ENCODE results near the gene INCENP.

INCENP gene

DNA sequence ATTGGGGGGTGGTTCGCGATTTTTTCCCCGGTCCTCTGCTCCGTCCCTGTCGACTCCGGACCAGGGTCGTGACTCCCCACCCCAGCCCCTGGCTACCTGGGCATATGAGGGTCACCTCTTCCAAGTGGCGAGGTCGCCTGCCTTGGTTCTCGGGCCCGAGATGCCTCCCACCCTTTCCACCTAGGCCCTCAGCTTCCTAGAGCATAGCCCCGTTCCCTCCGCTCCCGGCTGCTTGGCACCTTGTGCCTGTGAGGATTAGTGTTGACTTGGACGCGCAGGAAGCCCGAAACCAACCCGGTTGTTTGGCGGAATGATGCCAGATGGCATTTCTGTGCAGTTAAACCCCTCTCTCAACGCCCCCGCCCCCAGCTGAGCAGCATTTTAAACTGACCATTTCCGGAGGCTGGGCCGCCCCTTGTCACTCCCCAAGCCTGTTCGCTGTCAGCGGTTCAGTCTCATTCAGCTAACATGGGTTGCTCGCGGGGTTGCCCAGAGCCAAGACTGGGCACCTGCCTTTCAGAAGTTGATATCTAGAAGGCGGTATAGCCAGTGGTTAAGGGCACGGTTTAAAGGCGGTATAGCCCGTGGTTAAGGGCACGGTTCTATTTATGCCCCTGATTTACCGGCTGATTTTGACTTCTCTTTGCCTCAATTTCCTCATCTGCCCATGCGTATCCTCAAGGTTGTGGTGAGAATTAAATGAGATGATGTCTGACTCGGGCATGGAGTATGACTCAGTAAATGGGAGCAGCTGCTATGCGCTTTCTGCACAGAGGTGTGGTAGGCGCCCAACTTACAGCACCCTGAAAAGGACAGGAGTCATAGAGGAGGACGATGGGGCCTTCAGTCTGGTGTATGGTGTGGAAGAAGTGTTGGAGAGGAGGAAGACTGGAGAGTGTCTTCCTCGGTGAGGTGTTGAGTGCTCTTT is 639 bp downstream of the INCENP start:
- DNase-seq (ENCODE audit: low read depth in 2 of 2), result no peak

- DNase-seq (ENCODE audit: low read depth in 2 of 2), result no peak
Observed at GRCh38 chr11:62125316-62125715, 1.5 kb downstream of the INCENP start.

GRCh38 chr11:62125881-62126280 is 2.1 kb downstream of the INCENP start:
- DNase-seq (ENCODE audit: low read depth in 2 of 2), result no peak

DNA sequence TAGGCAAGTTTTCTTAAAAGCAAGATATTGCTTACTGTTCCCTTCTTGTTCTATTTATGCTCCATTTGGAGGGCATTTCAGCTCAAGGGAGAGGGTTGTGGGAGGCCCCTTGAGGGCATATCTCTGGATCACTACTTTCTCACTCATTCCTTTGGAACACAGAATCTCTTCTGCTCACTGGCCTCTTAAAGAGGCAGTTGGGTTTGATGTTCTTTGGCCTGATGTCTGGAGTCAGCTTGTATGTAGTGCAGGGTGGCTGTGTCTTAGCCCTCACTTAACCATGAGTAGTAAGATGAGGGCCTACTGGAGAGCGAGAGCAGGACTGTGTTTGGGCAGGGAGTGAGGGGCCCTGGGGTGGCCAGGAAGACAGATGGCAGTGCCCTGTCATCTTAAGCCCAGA is 3.6 kb downstream of the INCENP start:
- no peak for DNase-seq (ENCODE audit: low read depth in 2 of 2)

GRCh38 chr11:62127941-62128770 is 4.3 kb downstream of the INCENP start:
- no peak for DNase-seq (ENCODE audit: low read depth in 2 of 2)

- DNase-seq (ENCODE audit: low read depth in 2 of 2), result no peak
Observed at GRCh38 chr11:62128835-62129234, 5.0 kb downstream of the INCENP start.

DNA sequence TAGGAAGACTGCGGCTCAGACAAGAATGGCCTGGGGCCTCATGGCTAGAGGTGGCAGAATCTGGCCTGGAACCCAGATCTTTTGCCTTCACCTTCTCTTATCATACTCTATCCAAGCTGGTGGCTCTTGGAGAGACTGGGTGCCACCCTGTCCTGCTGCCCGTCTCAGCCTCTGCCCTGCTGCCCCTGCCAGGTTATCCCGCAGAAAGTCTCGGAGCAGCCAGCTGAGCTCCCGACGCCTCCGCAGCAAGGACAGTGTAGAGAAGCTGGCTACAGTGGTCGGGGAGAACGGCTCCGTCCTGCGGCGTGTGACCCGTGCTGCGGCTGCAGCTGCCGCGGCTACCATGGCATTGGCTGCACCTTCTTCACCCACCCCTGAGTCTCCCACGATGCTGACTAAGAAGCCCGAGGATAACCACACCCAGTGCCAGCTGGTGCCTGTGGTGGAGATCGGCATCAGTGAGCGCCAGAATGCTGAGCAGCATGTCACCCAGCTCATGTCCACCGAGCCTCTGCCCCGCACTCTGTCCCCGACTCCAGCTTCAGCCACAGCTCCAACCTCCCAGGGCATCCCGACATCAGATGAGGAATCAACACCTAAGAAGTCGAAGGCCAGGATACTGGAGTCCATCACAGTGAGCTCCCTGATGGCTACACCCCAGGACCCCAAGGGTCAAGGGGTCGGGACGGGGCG is 5.9 kb downstream of the INCENP start:
- no peak for DNase-seq (ENCODE audit: low read depth in 2 of 2)

- no peak for DNase-seq (ENCODE audit: low read depth in 2 of 2)
Observed at GRCh38 chr11:62130283-62131169, 6.7 kb downstream of the INCENP start.

GRCh38 chr11:62131170-62131464 is 7.3 kb downstream of the INCENP start:
- DNase-seq (ENCODE audit: low read depth in 2 of 2), result no peak

DNA sequence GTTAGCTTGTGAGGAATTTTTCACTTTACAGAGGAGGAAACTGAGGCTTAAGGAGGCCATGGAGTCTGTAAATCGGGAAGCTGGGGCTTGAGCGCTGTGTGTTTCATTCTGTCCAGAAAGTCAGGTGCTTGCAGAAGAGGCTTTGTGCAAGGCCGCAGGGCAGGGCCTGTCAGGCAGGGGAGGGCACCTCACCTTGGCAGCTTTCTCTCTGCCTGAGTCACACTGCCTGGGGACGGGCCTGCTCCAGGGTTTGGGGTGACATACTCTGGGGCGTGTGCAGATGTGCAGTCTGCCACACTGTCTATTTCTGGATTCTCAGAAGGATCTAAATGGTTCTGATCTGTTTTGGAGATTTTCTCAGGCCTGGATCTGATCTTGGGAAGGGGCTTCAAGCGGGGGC is 8.4 kb downstream of the INCENP start:
- no peak for DNase-seq (ENCODE audit: low read depth in 2 of 2)

DNA sequence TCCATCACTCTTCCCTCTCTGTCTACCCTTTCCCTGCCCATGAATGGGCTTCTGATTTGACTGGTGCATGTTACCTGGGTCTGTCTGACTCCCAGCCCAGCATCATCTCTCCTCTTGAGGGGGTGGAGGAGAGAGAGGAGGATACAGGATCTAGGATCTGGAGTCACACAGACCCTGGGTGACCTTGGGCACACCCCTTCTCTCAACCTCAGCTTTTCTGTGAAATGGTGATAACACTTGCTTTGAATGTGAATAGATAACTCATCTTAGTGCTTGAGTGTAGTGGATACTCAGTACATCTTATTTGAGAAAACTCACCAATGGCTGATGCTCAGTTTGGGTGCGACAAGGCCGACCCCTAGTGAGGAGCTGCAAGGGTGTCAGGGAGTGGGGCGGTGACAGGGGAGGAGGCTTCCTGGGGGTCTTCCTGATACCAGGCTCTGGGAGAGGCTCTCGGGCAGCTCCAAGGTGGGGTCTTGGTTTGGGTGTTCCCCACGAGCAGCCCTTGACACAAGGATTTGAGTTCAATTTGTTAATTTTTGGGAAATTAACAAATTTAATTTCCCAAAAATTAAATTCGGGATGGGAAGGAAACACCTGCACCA is 9.0 kb downstream of the INCENP start:
- DNase-seq (ENCODE audit: low read depth in 2 of 2), result no peak

DNA sequence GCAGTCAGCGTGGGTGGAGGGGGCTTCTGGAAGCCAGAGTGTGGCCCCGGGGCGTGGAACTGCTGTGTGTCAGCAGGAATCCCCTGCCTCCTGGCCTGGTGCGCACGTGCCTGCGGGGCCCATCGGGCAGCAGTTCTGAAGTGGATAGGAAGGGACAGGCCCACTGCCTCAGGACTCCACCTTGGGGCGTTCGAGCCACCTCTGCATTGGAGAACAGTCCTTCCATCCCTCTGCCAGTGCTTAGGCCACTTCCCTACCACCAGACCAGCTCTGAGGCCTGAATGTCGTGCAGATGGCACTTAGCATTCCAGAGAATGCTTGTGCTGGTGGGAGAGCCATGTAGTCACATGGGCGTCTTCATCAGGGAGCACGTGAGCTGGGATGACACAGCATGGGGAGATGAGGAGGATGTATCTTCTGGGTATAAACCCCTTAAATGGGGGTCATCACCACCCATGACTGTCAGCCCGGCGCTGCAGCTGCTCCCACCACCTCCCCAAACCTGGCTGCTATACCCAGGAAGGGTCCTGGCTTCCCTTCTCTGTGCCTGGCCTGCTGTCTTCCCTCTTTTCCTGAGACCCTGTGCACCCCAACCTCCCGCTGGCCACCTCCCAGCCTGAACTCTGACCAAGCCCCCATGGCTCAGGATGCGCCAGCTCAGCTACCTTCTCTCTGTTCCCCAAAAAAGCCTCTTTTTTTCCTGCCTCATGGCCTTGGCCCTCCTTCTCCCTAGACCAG is 9.7 kb downstream of the INCENP start:
- no peak for DNase-seq (ENCODE audit: low read depth in 2 of 2)

DNA sequence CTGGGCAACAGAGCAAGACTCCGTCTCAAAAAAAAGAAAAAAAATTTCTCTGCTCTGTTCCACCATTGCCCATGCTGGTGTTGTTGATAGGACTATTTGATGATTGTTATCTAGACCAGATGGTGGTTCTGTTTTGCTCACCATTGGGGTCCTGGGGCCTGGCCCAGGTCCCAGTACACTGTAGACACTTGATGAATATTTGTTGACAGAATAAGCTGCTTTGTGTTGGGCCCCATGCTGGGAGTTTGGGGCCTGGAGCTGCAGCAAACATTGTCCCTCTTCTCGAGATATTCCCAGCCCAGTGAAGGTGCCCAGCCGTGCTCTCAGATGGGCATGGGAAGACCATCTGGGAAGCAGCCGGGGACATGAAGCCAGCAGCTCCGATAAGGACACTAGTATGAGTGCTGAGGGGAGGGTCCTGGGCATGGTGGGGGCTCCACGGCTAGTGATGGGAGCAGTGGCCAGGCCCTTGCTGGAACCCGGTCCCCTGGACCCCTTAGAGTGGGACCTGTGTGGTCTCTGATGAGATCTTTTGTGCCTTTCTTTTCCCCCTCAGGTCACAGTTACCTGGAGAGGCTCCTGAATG is 13.6 kb downstream of the INCENP start:
- no peak for DNase-seq (ENCODE audit: low read depth in 2 of 2)

GRCh38 chr11:62137881-62138629 is 14.2 kb downstream of the INCENP start:
- DNase-seq (ENCODE audit: low read depth in 2 of 2), result no peak

DNA sequence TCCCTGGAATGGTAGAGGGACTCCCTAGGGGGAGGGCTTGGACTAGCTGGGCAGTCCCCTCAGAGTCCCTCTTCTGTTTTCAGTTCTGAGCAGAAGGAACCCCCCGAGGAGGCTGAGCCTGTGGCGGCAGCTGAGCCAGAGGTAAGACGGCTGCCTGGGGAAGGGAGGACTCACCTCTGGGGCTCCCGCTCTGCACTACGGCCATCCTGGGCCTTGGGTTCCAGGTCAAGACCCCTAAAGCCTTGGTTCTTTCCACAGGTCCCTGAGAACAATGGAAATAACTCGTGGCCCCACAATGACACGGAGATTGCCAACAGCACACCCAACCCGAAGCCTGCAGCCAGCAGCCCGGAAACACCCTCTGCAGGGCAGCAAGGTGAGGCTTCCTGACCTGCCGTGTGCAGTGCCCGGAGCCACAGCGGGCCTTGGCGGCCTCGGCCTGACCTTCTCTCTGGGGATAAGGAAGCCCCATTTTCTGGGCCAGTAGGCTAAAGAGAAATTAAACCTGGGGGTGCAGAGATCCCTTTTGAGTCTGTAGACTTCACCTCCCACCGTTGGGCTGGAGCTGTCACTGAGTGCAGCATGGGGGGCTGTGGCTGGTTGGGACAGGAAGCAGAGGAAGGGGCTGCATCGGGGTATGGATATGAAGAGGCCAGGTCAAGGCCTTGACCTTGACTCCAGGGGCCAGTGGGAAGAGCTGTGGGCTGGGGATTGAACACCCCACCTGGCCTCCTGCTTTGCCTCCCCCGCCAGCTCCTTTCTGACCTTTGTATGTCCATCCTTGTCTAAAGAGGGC is 15.0 kb downstream of the INCENP start:
- DNase-seq (ENCODE audit: low read depth in 2 of 2), result no peak

- DNase-seq (ENCODE audit: low read depth in 2 of 2), result no peak
Observed at GRCh38 chr11:62139526-62140303, 15.9 kb downstream of the INCENP start.

- DNase-seq (ENCODE audit: low read depth in 2 of 2), result no peak
Observed at GRCh38 chr11:62140304-62141110, 16.7 kb downstream of the INCENP start.
